Ishikawa (cell line): ENCODE measurements around the gene FGF1.

Experiments used
- CEBPB ChIP-seq: IDR thresholded peaks from 2 replicates; pipeline ENCODE4 v1.6.1; 2012
- CREB1 ChIP-seq: IDR thresholded peaks from 2 replicates; pipeline ENCODE4 v1.6.1; 2012; ENCODE audit warnings: low read depth
- EGR1 ChIP-seq: IDR thresholded peaks from 2 replicates; pipeline ENCODE4 v1.6.1; 2012
- EP300 ChIP-seq: IDR thresholded peaks from 2 replicates; pipeline ENCODE4 v1.6.1; 2012; ENCODE audit warnings: borderline replicate concordance
- FOXM1 ChIP-seq: IDR thresholded peaks from 2 replicates; pipeline ENCODE4 v1.6.1; 2012; ENCODE audit warnings: low read depth, borderline replicate concordance
- MAX ChIP-seq: IDR thresholded peaks from 2 replicates; pipeline ENCODE4 v1.6.1; 2012
- NFIC ChIP-seq: IDR thresholded peaks from 2 replicates; pipeline ENCODE4 v1.6.1; 2012
- RAD21 ChIP-seq: IDR thresholded peaks from 2 replicates; pipeline ENCODE4 v1.6.1; 2012; ENCODE audit warnings: low read depth
- REST ChIP-seq: IDR thresholded peaks from 2 replicates; pipeline ENCODE4 v1.6.1; 2012; ENCODE audit warnings: low read depth, mild to moderate bottlenecking
- TAF1 ChIP-seq: IDR thresholded peaks from 2 replicates; pipeline ENCODE4 v1.6.1; 2012; ENCODE audit warnings: low read depth, mild to moderate bottlenecking
- TCF12 ChIP-seq: IDR thresholded peaks from 2 replicates; pipeline ENCODE4 v1.6.1; 2012; ENCODE audit warnings: low read depth
- TEAD4 ChIP-seq: IDR thresholded peaks from 2 replicates; pipeline ENCODE4 v1.6.1; 2012
- USF1 ChIP-seq: IDR thresholded peaks from 2 replicates; pipeline ENCODE4 v1.6.1; 2012
- YY1 ChIP-seq: IDR thresholded peaks from 2 replicates; pipeline ENCODE4 v1.6.1; 2012; ENCODE audit warnings: low read depth
- ZBTB7A ChIP-seq: IDR thresholded peaks from 2 replicates; pipeline ENCODE4 v1.6.1; 2012; ENCODE audit warnings: low read depth

Gene FGF1

GRCh38 chr5:142561029-142561428, 124.9 kb downstream of the FGF1 start:
- TF ChIP-seq CEBPB (no peak), RAD21 (no peak), FOXM1 (no peak), CREB1 (no peak), EP300 (no peak), MAX (no peak), YY1 (no peak), TEAD4 (no peak), EGR1 (no peak), NFIC (no peak), TCF12 (no peak), USF1 (no peak), ZBTB7A (no peak), TAF1 (no peak), REST (no peak)

GRCh38 chr5:142552107-142552506, 133.8 kb downstream of the FGF1 start:
- TF ChIP-seq TAF1: no peak
- TF ChIP-seq CREB1: no peak
- no peak for TF ChIP-seq FOXM1
- TF ChIP-seq EP300: no peak
- TF ChIP-seq TCF12: no peak
- no peak for TF ChIP-seq ZBTB7A

- TF ChIP-seq REST: no peak
- peak; percentile 36; the same call in 1 of the 2 replicates for TF ChIP-seq TCF12
- TF ChIP-seq MAX: no peak
- no peak for TF ChIP-seq TEAD4
- no peak for TF ChIP-seq YY1
- no peak for TF ChIP-seq TAF1
- no peak for TF ChIP-seq CREB1
- TF ChIP-seq EGR1: no peak
- TF ChIP-seq EP300: 0 out of 2 replicates have a peak, but pooled peaks have one; percentile 10
- TF ChIP-seq FOXM1: no peak
- no peak for TF ChIP-seq NFIC
- TF ChIP-seq RAD21: no peak
- TF ChIP-seq CEBPB: no peak
Observed at GRCh38 chr5:142551338-142552067, 134.4 kb downstream of the FGF1 start.

- TF ChIP-seq EP300: no peak
- TF ChIP-seq EGR1: no peak
- TF ChIP-seq TEAD4: no peak
- TF ChIP-seq CEBPB: no peak
- TF ChIP-seq TAF1: no peak
- no peak for TF ChIP-seq USF1
- no peak for TF ChIP-seq TCF12
- TF ChIP-seq CREB1: no peak
- no peak for TF ChIP-seq REST
- no peak for TF ChIP-seq FOXM1
- no peak for TF ChIP-seq MAX
- no peak for TF ChIP-seq RAD21
- no peak for TF ChIP-seq YY1
- no peak for TF ChIP-seq NFIC
- TF ChIP-seq ZBTB7A: no peak
Observed at GRCh38 chr5:142550471-142550870, 135.4 kb downstream of the FGF1 start.
